Testis (tissue), 2 donors: ENCODE measurements around the gene GRM5.

Experiments
- CTCF ChIP-seq, 3 experiments: fragments of 450-650 bp in 2 of 3; fragments of 200-600 bp in 1 of 3; sonication (generic) in 1 of 3; IDR thresholded peaks; one replicate each; pipeline ENCODE4 v1.5.1; 2016 to 2019; ENCODE audit warnings: antibody characterized with exemption in 3 of 3, mild to moderate bottlenecking in 2 of 3, moderate library complexity in 1 of 3
- POLR2A ChIP-seq: fragments of 450-650 bp; IDR thresholded peaks from one replicate; pipeline ENCODE4 v1.6.1; 2017; ENCODE audit warnings: antibody characterized with exemption, mild to moderate bottlenecking, moderate library complexity

GRCh38 chr11:88697139-88697538 is 368.6 kb downstream of the GRM5 start:
- TF ChIP-seq POLR2A (no peak), CTCF (IDR thresholded peaks at IDR 0.05) (no peak)
